ENCODE measurements around the gene TOPAZ1.
"Not testable (repeated sequence)": the region's sequence is repeated elsewhere in the genome, so short reads cannot be mapped to it uniquely, and the experiment has no call there.

TOPAZ1 gene

DNA sequence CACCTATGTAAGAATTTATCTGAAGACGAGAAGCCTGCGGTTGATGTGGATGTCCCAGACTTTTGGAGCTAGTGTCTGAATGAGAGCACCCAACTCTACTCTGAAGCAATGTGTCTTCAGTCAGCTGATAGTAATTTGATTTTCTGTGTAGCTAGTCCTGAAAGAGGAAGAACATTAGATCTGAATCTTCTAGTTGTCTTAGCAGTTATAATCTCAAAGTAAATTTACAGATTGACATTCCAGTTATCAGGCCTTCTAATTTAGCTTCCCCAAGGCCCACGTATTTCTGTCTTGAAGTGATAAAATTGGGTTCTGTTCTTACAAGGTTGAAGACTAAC, 98.3 kb downstream of the TOPAZ1 start:
- TF ChIP-seq FOXP2 (optimal IDR thresholded peaks at IDR 0.05; ENCODE audit: control extremely low read depth, extremely low read length, insufficient read depth) (no peak), EZH2 (IDR thresholded peaks at IDR 0.05) (no peak), POLR2AphosphoS5 (IDR thresholded peaks at IDR 0.05; ENCODE audit: borderline replicate concordance, low read depth, low read length) (no peak)
- H3K27ac ChIP-seq = no peak overlapping the region
- no peak for DNase-seq (ENCODE audit: low read depth, low spot score)
- H3K9ac ChIP-seq (ENCODE audit: insufficient read length) = no peak overlapping the region
- H3K9me3 ChIP-seq (ENCODE audit: low read depth, low read length) = no peaks in the 10 kb centered on the region
- H3K4me3 ChIP-seq = peak overlapping the region; percentile 85
- no peaks in the 10 kb centered on the region for H3K36me3 ChIP-seq (ENCODE audit: insufficient read depth, low read length)

DNA sequence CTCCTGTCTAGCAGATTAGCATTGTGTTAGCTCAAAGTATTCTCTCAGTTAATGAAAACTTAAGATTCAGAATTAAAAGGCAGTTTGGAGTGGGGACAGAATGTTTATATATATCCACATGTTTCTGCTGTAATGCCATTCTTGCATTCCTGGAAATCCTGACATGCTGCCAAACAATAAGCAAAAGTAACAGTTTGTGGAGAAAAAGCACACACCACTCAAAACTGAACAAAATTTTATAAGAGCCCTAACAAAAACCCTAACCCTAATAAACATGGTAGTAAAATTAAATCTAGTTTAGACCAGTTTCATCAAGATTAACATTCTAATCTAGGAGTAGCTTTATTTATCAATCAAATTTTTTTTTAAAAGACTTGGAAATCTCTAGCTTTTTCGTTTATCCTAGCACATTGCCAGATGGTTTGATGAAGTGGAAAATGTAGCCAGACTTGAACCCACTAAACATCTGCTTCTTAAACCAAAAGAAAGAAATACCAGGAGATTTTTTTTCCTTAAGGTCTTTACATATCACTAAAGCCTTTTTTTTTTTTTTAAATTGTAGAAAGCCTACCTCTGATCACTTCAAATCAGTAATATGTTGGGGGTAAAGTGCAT, 100.6 kb downstream of the TOPAZ1 start:
- Histone ChIP-seq H3K9me3 (ENCODE audit: low read depth, low read length) (no peaks in the 10 kb centered on the region), H3K36me3 (ENCODE audit: insufficient read depth, low read length) (no peaks in the 10 kb centered on the region), H3K4me3 (no peak overlapping the region), H3K9ac (ENCODE audit: insufficient read length) (no peak overlapping the region), H3K27ac (no peak overlapping the region; the same call in 1 of the 2 replicates)
- DNase-seq (ENCODE audit: low read depth, low spot score) = no peak
- no peak for TF ChIP-seq EZH2 (IDR thresholded peaks at IDR 0.05)
- no peak for TF ChIP-seq FOXP2 (optimal IDR thresholded peaks at IDR 0.05; ENCODE audit: control extremely low read depth, extremely low read length, insufficient read depth)
- no peak for TF ChIP-seq POLR2AphosphoS5 (IDR thresholded peaks at IDR 0.05; ENCODE audit: borderline replicate concordance, low read depth, low read length)

DNA sequence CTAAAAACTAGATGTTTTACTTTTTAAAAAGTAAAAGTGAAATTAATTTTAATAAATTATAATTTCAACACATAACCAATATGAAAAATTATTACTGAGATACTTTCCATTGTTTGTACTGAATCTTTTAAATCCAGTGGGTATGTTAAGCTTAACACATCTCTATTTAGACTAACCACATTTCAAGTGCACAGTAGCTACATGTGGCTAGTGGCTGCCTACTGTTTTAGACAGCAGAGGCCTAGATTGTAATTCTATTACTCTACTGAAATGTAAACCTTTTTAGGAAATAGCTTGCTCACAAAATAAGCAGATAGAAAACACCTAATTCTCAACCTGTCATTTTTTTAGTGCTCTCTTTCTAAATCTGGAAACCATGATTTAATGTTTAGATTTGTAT, 101.7 kb downstream of the TOPAZ1 start:
- Histone ChIP-seq H3K4me3 (no peak overlapping the region), H3K27ac (no peak overlapping the region), H3K9me3 (ENCODE audit: low read depth, low read length) (no peaks in the 10 kb centered on the region), H3K9ac (ENCODE audit: insufficient read length) (no peak overlapping the region), H3K36me3 (ENCODE audit: insufficient read depth, low read length) (no peaks in the 10 kb centered on the region)
- TF ChIP-seq FOXP2 (optimal IDR thresholded peaks at IDR 0.05; ENCODE audit: control extremely low read depth, extremely low read length, insufficient read depth) (no peak), POLR2AphosphoS5 (IDR thresholded peaks at IDR 0.05; ENCODE audit: borderline replicate concordance, low read depth, low read length) (no peak), EZH2 (IDR thresholded peaks at IDR 0.05) (no peak)
- DNase-seq (ENCODE audit: low read depth, low spot score) = no peak

DNA sequence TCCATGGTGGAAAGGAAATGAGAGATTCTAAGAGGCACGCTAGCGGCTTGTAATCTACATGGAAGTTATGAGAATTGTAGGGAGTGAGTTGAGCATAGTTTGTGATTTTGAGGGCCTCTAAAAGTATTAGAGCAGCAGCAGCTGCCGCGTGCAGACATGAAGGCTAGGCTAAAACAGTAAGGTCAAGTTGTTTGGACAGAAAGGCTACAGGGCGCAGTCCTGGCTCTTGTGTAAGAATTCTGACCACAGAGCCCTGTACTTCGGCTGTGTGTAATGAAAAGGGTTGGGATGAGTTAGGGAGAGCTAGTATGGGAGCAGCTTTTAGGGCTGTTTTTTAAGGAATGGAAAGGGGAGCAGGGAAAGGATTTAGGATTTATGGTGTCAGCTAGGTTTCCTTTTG, 104.9 kb downstream of the TOPAZ1 start:
- H3K36me3 ChIP-seq (ENCODE audit: insufficient read depth, low read length); H3K27ac ChIP-seq; H3K9me3 ChIP-seq (ENCODE audit: low read depth, low read length); H3K4me3 ChIP-seq; H3K9ac ChIP-seq (ENCODE audit: insufficient read length); DNase-seq (ENCODE audit: low read depth, low spot score): not testable (repeated sequence)

DNA sequence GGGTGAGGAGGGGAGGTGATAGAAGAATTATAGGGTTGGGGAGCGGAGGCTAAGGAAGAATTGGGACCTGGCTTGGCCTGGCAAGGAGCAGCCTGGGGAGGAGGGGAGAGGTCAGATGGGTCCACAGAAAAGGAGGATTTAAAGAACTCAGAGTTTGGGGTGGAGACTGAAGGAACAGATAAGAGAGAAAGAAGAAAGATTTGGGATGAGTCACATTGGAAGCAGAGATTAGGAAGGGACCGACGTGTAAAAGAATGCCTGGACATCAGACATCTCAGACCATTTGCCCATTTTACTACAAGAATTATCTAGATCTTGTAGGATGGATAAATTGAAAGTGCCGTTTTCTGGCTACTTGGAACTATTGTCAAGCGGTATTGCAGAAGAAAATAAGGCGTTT, 107.3 kb downstream of the TOPAZ1 start:
- Histone ChIP-seq H3K27ac (no peak overlapping the region), H3K4me3 (no peak overlapping the region), H3K9ac (ENCODE audit: insufficient read length) (no peak overlapping the region), H3K36me3 (ENCODE audit: insufficient read depth, low read length) (peaks cover 3% of the 10 kb centered on the region; the same call in 1 of the 2 replicates), H3K9me3 (ENCODE audit: low read depth, low read length) (no peaks in the 10 kb centered on the region)
- TF ChIP-seq EZH2 (IDR thresholded peaks at IDR 0.05) (no peak), POLR2AphosphoS5 (IDR thresholded peaks at IDR 0.05; ENCODE audit: borderline replicate concordance, low read depth, low read length) (no peak), FOXP2 (optimal IDR thresholded peaks at IDR 0.05; ENCODE audit: control extremely low read depth, extremely low read length, insufficient read depth) (no peak)
- DNase-seq (ENCODE audit: low read depth, low spot score) = no peak

DNA sequence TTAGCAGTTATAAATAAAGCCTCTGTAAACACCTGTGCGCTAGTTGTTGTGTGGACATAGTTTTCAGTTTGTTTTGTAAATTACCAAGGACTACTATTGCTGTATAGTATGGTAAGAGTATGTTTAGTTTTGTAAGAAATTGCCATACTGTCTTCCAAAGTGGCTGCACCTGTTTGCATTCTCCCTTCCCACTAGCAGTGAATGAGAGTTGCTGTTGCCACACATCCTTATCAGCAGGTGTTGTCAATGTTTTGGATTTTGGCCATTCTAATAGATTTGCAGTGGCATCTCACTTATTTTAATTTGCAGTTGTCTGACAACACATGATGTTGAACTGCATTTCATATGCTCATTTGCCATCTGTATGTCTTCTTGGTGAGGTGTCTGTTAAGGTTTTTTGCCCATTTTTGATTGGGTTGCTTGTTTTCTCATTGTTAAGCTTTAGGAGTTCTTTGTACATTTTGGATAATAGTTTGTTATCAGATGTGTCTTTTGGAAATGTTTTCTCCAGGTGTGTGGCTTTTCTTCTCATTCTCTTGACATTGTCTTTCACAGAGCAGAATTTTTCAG, 111.8 kb downstream of the TOPAZ1 start:
- Histone ChIP-seq H3K9me3 (ENCODE audit: low read depth, low read length) (no peaks in the 10 kb centered on the region), H3K36me3 (ENCODE audit: insufficient read depth, low read length) (peaks cover 3% of the 10 kb centered on the region; the same call in 1 of the 2 replicates), H3K4me3 (no peak overlapping the region), H3K9ac (ENCODE audit: insufficient read length) (no peak overlapping the region), H3K27ac (no peak overlapping the region)
- TF ChIP-seq EZH2 (IDR thresholded peaks at IDR 0.05) (no peak), POLR2AphosphoS5 (IDR thresholded peaks at IDR 0.05; ENCODE audit: borderline replicate concordance, low read depth, low read length) (no peak), FOXP2 (optimal IDR thresholded peaks at IDR 0.05; ENCODE audit: control extremely low read depth, extremely low read length, insufficient read depth) (no peak)
- no peak for DNase-seq (ENCODE audit: low read depth, low spot score)

DNA sequence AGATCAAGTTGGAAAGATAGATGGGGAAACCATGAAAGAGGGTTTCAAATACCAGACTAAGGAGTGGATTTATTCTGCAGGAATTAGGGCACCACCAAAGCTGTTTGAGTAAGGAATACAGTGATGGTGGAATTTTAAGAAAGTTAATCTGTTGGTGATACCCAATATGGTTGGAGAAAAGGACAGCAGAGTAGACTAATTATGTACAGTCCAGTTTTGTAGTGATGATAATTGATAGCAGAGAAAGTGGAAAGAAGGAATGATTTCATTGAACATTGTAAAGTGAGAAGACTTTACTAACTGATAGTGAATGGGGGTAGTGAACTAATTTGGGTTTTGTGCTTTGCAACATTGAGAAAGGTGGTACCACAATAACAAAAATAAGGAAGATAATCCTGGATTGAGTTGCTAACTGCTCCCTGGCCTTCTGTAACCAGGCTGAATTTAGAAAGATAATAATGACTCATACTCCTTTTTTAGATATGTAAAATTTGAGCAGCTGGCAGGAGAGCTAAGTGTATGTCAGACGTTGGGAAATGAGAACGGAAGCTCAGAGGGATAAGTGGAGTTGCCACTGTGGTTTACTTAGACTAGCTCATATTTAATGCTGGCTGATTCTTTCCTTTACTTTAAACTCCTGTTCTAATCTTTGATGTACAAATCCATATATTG, 113.8 kb downstream of the TOPAZ1 start:
- H3K4me3 ChIP-seq = no peak overlapping the region
- H3K9ac ChIP-seq (ENCODE audit: insufficient read length) = no peak overlapping the region
- H3K36me3 ChIP-seq (ENCODE audit: insufficient read depth, low read length) = peaks cover 3% of the 10 kb centered on the region; the same call in 1 of the 2 replicates
- no peaks in the 10 kb centered on the region for H3K9me3 ChIP-seq (ENCODE audit: low read depth, low read length)
- no peak overlapping the region for H3K27ac ChIP-seq
- DNase-seq (ENCODE audit: low read depth, low spot score) = no peak
- no peak for TF ChIP-seq FOXP2 (optimal IDR thresholded peaks at IDR 0.05; ENCODE audit: control extremely low read depth, extremely low read length, insufficient read depth)
- no peak for TF ChIP-seq POLR2AphosphoS5 (IDR thresholded peaks at IDR 0.05; ENCODE audit: borderline replicate concordance, low read depth, low read length)
- no peak for TF ChIP-seq EZH2 (IDR thresholded peaks at IDR 0.05)

DNA sequence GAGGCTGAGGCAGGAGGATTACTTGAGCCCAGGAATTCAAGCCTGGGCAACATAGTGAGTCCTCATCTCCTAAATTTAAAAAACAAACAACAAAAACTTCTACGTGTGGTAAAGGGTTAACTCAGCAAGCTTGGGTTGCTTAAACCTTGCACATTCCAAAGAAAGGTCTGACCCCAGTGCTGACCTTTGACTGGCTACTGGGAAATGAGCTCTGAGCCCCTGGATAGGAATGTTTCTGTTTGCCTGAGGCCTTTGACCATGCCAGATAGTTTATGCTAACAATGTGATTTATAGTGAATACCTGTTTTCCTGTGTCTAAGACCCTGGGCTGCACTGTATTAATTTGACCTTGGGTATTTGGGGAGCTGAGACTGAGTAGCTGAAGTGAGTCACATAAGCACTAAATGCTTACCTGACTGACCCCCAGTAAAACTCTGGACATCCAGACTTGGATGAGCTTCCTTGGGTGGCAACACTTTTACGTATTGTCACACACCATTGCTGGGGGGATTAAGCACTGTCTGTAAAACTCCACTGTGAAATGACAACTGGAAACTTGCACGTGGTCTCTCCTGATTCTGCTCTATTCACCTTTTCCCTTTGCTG, 117.6 kb downstream of the TOPAZ1 start:
- Histone ChIP-seq H3K9ac (ENCODE audit: insufficient read length) (no peak overlapping the region), H3K4me3 (no peak overlapping the region), H3K9me3 (ENCODE audit: low read depth, low read length) (no peaks in the 10 kb centered on the region), H3K27ac (no peak overlapping the region), H3K36me3 (ENCODE audit: insufficient read depth, low read length) (no peaks in the 10 kb centered on the region)
- TF ChIP-seq EZH2 (IDR thresholded peaks at IDR 0.05) (no peak), FOXP2 (optimal IDR thresholded peaks at IDR 0.05; ENCODE audit: control extremely low read depth, extremely low read length, insufficient read depth) (no peak)
- DNase-seq (ENCODE audit: low read depth, low spot score) = no peak

All from SK-N-MC (cell line).